Jurkat, Clone E6-1 (cell line): ENCODE data around the gene CCDC9B.

Experiments
- DNase-seq: peaks from one replicate; pipeline ENCODE4 v3.0.0-alpha.2; 2011; ENCODE audit warnings: low read depth, low spot score
- H3K4me3 ChIP-seq: 2 replicates; pipeline ENCODE4 v1.5.1; 2011; ENCODE audit warnings: mild to moderate bottlenecking, low read length, control low read depth, moderate library complexity

CCDC9B gene

DNA sequence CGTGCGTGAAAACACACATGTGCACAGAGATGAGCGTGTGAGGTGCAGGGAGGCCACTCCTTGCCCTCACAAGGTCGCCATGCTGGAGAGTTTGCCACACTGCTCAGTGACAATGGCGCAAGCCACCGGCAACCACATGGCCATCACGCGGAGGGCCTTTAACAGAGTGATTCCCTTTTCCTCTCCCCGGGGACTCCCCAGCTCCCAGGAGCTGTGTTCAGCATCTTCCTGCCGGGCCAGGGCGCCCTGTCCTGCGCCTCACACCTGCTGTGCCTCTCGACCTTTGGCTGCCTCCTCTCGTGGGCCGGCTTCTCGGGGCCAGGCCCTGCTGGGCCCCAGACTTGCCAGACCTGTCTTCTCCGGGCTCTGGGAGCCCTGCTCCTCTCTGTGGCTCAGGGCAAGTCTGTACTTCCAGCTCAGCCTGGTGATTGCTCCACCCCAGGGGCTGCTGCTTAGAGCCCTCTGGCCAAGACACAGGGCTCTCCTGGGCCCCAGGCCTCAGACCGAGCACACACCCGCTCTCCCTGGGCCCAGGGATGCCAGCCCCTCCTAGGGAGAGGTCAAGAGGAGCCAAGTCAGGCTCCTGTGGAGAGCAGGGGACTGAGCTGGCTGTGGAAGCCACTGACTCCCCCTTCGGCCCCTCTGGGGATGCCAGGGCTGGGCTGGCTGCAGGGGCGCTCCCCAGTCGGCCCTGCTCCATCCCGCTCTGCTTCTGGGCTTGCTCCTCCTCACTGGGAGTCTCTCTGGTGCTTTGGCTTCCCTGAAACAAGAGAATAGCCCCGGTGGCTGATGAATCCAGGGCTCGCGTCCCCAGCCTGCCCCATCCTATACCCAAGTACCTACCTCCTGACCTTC is 5.6 kb downstream of the CCDC9B start:
- H3K4me3 ChIP-seq: no peak overlapping the region
- no peak for DNase-seq

DNA sequence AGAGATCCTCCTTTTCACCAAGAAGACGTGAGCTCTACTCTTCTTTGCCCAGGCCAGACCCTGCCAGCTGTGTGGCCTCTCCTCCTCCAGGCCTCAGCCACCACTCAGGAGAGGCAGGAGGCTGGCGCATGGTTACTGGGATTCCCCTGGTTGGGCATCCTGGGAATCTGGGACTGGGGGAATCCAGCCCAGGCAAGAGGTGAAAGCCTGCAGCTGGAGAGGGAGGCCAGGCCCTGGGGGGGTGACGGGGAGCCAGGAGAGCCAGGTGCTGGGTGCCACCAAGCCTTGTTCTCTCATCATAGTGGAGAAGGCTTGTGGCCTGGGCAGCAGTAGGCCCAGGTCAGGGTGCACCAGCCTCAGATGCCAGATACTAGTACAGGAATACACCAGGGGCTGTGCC is 6.2 kb downstream of the CCDC9B start:
- no peak overlapping the region for H3K4me3 ChIP-seq
- no peak for DNase-seq

DNA sequence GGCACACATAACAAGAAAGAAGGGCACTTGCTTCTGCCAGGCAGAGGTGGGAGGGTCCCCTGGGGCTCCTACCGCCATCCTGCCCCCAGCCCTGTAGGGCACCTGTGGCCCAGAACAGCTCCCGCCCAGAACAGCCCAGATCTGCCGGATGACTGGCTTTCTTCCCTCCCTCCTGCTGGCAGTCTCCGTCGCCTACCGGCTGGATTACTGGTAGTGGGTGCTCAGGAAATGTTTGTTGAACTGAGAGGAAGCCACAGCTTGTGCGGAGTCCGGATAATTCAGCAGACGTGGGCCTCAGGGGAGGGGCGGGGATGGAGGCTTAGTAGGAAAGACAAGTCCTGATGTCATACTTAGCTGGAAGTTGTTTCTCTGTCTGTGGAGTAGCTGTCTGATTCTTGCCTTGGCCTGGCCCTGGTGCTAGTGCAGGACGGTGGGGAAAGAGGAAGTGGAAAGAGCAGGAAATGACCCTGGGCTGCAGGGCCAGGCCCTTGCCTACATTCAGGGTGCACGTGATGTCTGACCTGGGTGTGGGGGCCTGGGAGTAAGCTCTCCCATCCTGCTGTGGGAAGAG is 6.7 kb downstream of the CCDC9B start:
- no peak for DNase-seq
- no peak overlapping the region for H3K4me3 ChIP-seq

DNA sequence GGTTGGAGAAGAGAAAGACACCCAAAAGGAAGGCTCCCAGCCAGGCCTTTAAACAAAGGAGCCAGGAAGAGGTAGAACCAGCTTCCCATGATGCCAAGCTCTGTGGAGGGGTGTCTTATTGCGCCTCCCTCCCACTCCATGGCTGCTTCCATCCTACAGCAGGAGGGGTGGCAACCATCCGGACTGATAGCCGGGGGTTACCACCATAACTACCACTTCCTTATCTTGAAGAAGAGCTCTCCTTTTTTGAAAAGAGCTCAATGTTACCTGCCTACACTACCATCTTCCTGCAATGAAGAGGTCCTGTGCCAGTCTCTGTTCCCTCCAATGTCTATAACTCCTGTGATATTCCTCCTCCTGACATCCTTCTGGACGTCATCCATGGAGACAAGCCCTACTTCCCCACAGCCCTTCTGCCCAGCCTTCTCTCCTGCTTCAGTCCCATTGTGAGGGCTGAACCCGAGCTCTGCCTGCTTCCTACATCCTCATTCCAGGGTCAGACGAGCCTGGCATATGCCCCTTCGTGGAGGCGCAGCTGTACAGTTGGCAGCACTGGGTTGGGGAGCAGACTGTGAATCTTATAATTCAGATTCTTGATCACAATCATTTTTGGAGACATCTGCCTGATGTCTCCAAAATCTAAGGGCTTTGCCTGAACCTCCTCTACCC is 8.5 kb downstream of the CCDC9B start:
- H3K4me3 ChIP-seq: no peak overlapping the region
- no peak for DNase-seq

DNA sequence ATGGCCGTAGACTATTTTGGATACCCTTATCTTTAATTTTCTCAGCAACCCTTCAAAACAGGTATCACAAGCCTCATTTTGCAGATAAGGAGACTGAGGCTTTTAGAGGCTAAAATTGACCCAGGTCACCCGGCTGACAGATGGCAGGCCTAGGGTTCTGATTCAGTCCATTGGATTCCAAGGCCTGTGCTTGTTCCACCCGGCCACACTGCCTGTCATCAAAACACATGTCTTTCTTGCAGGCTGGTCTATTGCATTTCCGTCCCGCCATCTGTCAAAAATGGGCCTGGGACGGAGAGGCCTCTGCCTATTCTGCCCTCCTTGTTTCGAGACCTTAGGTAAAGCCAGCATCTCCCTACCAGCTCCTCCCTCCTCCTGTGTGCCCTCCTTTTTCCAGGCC is 9.1 kb downstream of the CCDC9B start:
- no peak overlapping the region for H3K4me3 ChIP-seq
- no peak for DNase-seq

DNA sequence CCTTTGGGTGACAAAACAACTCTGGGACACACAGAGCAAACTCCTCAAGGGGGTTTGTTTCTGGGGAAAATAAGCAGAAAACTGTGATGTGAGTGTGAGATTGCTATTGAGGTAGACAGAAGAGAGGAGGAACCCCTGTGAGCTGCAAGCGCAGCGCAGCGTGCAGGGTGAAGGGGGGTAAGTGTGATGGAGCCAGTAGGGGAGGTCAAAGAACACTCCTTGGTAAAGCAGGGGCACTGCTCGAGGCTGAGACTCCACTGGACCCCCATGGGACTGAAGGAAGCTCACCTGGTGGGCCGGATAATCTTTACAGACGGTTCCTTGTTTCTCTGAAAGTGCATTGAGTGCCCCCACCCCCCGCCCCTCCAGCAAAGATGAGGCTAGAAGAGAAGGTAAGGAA is 9.7 kb downstream of the CCDC9B start:
- H3K4me3 ChIP-seq: no peak overlapping the region
- no peak for DNase-seq

DNA sequence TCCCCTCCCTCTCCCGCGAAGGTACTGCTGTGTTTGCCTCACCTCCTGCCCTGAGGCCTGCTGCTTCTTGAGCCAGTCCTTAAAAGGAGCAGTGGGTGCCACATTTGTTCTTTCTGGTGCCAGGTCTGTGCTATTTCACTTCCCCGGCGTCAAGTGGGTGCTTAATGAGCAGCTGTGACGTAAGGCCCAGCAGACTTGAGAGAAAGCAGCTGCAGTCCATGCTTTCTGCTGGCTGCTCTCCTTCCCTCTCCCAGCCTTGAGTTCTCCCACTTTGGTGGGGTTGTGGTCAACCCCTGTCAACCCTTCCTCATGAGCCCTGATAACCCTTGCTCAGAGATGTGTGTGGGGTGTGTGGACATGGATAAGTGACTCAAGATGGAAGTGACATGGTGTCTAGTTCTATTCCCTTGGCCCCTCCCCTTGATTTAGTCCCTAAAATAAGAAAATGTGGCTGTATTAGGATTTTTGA is 10.3 kb downstream of the CCDC9B start:
- H3K4me3 ChIP-seq: no peak overlapping the region
- DNase-seq: no peak

DNA sequence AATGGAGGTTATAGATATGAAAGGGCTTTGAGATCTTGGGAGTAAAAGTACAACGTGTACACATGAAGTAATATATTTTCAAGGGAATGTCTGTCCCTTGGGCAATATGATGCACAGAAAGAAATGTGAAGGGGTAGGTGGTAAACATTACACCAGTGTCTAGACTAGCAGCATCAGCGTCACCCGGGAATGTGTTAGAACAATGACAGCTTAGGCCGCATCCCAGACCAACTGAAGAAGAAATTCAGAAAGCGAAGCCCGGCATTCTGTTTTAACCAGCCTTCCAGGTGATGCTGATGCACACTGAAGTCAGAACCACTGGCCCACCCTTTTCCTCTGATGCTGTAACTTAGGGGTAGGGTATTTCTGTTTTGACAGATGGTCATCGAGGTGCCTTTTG is 10.9 kb downstream of the CCDC9B start:
- no peak overlapping the region for H3K4me3 ChIP-seq
- no peak for DNase-seq

DNA sequence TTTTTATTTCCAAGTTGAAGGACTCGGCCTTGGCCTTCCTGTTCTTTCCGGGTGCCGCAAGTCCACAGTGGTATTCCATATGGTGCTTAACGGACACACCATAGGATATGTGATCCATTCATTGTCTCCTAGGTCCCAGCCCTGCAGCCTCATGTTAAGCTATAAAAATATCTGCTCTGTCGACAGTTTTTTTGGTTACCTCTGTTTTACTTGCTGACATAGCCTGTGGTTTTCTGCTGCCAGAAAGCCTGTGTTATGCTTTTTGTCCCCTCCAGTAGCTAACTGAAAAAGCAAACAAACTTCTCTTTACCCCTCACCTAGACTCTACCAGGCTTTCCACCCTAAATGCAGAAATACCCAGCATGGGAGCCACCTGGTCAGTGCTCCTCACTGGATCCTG is 12.0 kb downstream of the CCDC9B start:
- DNase-seq: peak; percentile 32

DNA sequence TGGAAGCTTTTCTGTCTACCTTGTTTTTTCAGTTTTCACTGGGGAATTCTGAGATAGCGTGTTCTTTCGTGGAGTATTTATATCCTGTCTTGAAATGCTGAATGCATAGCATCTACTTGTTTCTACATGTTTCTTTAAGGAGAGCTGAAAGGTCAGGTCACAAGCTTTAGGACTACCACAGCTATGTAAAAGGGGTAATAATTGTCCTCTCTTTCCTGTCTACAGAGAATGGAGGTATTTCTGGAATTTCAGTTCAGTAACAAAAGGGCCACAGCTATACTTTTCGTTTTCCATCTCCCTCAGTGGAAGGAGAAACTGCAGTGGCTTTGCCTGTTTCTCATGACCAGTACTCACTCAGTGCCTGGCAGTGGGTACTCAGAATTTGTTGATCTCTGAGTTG is 12.6 kb downstream of the CCDC9B start:
- H3K4me3 ChIP-seq: no peak overlapping the region
- DNase-seq: no peak

More for the DNA sequence above, 12.0 kb downstream of the CCDC9B start:
- no peak overlapping the region for H3K4me3 ChIP-seq

DNA sequence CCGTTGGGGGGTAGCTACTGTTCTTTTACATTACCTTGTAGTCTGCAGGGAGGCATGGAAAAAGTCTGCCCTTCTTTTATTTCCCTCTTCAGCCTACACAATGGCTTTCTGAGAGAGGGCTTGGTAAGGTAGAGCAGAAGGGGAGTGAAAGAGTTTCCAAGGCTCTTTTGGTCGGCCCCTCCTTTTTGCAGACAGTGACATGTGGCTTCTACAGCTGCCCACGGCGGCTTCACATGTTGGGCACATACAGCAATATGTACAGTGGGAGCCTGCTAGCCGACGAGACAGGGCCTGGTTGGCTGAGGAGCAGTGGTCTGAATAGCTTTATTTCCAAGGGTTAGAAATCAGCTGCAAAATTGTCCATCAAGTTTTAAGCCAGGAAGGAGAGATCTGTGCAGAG is 13.3 kb downstream of the CCDC9B start:
- no peak overlapping the region for H3K4me3 ChIP-seq
- no peak for DNase-seq

DNA sequence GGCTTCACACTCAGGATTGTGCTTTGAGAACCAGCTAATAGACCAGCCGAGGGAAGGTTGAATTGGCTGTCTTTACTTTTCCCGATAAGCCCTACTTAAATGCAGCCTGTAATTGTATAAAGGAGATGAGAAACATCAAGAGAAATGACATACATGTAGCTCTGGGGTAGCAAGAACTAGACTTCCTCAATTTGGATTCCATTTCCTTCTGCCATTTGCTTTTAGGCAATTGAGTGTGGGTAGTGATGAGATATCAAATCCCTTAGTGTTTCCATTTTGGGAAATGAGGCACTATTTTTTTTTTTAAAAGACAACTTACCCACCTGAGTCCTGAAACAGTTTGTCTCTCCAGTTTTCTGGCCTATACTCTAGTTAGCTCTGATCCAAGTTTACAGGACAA is 15.0 kb downstream of the CCDC9B start:
- no peak overlapping the region for H3K4me3 ChIP-seq
- no peak for DNase-seq

DNA sequence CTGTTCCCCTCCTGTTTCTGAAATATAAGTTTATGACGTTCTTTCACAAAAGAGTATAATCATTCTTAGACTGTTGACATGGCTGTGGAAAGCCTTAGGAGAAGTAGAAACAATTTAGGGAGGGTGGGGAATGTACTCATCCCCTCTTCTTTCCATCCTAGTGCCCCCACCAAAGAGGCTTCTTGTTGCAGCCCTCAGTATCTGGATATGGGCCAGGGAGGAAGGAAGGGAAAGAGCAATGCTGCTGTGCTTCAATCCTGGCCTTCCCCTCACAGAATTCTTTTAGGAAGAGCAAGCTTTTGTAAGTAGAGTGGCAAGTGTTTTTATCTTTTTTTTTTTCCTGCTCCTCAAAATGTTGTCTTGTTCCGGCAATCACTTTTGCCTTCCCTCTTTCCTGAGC is 15.6 kb downstream of the CCDC9B start:
- no peak overlapping the region for H3K4me3 ChIP-seq
- DNase-seq: no peak

DNA sequence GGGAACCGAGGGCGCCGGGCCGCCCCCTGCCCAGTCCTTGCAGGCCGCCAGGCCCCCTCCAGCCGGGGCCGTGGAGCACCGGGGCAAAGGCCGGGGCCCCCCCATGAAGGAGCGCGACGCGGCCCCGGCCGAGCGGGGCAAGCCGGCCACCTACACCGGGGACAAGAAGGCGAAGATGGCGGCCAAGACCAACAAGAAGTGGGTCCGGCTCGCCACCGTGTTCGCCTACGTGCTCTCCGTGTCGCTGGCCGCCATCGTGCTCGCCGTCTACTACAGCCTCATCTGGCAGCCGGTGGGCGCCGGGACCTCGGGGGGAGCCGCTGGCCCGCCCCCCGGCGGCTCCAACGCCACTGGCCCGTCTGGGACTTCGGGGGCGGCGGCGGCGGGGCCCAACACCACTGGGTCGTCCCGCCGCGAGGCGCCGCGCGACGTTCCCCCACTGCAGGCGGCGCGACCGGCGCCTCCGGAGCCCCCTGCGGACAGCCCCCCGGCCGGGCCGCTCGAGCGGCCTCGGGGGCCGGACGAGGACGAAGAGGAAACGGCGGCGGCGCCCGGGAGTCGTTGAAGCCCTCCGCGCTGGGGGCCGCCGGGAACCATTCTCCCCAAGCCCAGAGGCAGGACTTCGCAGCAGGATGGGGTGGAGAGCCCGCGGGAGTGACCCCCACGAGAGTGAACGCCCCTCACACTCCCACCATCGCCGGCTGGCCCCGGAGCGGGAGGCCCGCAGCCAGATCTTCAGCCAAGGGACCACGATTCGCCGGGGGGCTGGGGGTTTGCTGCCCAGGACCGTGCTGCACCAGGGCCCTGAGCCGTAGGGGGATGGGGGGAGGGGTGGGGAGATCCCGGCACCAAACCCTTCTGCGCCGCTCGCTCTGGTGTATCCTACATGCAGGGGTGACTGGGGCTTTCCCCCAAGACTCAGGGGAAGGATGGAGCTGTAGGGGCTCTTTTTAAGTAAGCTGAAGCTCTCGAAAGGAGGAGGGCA is 16.5 kb downstream of the CCDC9B start:
- DNase-seq: no peak

DNA sequence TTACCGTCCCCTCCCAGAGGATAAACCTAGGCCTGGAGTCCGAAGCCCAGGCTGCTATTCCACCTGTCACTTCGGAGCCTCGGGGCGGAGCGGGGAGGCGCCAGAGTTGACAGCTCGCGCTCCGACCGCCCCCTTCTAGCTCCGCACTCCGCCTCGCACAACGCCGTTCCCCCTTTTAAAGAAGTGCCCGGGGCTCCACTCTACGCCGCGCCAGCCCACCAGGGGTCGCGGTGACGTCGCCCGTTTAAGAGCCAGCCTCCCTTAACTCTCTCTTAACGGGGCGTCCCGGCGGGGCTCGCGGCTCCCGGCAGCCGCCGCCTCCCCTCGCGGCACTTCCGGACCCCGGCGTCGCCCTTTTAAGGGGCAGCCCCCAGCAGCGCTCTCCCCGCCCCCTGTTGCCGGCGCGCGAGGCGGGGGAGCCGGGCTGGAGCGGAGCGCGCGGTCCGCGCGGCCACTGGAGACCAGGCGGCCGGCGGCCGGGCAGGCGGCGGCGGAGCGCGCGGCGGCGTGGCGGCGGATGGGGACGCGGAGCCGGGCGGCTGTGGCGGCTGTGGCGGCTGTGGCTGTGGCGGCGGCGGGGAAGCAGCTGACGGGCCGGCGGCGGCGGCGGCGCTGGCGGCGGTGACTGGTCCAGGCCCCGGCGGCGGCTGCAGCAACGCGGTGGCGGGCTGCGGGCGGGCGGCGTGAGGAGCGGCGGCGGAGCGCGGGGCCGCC is 17.3 kb downstream of the CCDC9B start, which contains the start of gene INAFM2:
Gene INAFM2 (plus strand): TSS at position 454 of the 714 bp plus-strand sequence. CDS start 364 bp downstream, outside the sequence.
- H3K4me3 ChIP-seq: peak within 1 kb of the TSS; percentile 53
- DNase-seq: peak; percentile 93

More for the DNA sequence above, 16.5 kb downstream of the CCDC9B start:
- H3K4me3 ChIP-seq: peak overlapping the region; percentile 53

DNA sequence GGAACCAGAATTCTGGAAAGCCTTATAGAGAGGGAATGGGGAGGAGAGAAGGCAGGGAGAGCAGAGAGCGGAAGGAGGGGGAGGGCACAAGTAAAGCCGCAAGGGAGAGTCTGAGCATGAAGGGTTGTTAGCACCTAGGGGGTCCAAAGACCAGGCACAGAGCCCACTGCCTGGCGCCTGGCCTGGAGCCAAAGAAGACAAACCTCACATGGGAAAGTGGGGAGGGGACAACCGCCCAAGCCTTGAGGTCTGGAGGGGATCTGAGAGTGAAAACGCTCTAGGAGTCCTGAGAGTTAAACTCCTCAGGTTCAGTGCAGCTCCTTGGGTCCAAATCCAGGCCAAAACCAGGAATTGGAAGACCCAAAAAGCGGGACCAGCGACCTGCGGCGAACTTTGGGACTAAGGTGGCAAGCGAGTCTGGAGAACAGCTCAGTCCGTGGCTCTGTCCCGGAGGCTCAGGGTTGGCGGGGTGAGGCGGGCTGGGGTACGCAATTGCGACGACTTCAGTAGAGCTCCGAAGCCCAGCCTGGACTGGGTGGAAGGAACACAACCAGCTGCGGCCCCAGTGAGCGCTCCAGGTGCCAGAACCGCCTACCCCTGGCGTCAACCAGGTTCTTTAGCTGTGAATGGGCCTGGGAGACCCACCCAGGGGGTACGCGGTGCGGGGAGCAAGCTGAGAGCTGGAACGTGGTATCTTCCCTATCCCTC is 18.1 kb downstream of the CCDC9B start:
- no peak for DNase-seq
- peak overlapping the region; percentile 38 for H3K4me3 ChIP-seq

DNA sequence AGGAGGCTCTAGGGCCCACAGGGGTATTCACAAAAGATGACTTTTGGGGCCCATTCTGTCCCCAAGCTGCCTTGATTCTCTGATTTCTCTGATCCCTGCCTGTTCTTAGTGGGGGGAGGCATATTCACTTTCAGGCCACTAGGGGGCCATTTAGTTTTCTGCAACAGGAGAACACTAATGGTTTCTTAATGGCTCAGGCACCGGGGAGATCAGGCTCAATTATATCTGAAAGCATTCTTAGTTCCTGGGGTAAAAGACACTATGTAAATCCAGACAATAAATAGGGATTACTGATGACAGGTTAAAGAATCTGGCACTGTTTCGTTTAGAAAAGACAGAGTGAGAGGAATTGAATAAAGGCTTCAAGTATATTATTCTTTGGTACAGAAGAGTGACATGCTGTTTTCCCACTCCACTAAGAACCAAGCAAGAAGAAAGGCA is 19.8 kb downstream of the CCDC9B start:
- DNase-seq: peak; percentile 60
- H3K4me3 ChIP-seq: no peak overlapping the region

DNA sequence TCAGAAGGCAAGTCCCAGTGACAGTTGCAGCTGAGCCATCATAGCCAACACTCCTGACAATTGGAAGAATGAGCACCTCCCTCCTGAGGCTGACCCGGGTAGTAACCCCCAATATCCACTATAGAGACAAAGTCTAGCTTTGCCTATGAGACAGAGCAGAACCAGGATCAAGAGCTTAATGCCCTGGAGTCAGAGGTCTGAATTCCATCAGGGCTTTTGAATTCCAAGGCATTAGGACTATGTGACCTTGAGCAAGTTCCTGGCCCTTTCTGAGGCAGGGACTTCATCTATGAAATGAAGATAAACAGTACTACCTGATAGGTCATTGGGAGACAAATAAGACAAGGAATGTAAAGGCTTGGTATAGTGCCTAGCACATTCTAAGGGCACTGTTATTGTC is 20.3 kb downstream of the CCDC9B start:
- no peak for DNase-seq
- H3K4me3 ChIP-seq: no peak overlapping the region
